Left lobe of liver (tissue), 2 donors: ENCODE measurements around the gene OR2D3. TPM values are rescaled to one million over a fixed set of nuclear protein-coding genes. Genes with fewer than 3 reads are reported as not detected.
"Not testable (repeated sequence)": the region's sequence is repeated elsewhere in the genome, so short reads cannot be mapped to it uniquely, and the experiment has no call there.

Experiments used
- ATAC-seq: fragments of 200-7000 bp; cut with Tn5 transposase; one replicate; pipeline ENCODE4 v1.9.1; 2020; ENCODE audit warnings: mild to moderate bottlenecking, moderate library complexity
- DNase-seq: peaks from one replicate; pipeline ENCODE4 v3.0.0-alpha.2; 2020; ENCODE audit warnings: low spot score
- total RNA-seq: library from RNA; stranded (reverse); gene quantifications from one replicate; pipeline ENCODE4 v1.2.1, GENCODE V29; 2021
- donor health status: DM: no; HTN: no; CAD: no; lungs with moderate emphysema.
- donor health status: DM: no; HTN: yes; CAD: no.

Gene OR2D3, protein sequence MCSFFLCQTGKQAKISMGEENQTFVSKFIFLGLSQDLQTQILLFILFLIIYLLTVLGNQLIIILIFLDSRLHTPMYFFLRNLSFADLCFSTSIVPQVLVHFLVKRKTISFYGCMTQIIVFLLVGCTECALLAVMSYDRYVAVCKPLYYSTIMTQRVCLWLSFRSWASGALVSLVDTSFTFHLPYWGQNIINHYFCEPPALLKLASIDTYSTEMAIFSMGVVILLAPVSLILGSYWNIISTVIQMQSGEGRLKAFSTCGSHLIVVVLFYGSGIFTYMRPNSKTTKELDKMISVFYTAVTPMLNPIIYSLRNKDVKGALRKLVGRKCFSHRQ
- not detected for total RNA-seq

DNA sequence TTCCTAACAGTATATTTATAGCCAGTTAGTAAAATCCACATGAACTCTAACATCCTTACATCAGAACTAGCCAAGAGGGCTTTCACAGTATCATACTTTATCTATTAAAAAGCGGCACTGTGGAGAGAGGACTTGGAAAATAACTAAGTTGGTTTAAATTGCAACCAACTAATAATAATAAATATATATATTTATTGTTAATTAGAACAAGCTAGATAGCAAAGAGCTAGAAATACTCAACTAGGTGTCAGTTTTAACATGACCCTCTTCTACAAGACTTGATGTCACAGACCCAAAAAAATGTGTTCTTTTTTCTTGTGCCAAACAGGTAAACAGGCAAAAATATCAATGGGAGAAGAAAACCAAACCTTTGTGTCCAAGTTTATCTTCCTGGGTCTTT lies at the start of gene OR2D3:
Gene OR2D3 (plus strand): TSS at position 301 of the 400 bp plus-strand sequence. CDS start 0 bp downstream, at position 301.
- ATAC-seq: no peak

DNA sequence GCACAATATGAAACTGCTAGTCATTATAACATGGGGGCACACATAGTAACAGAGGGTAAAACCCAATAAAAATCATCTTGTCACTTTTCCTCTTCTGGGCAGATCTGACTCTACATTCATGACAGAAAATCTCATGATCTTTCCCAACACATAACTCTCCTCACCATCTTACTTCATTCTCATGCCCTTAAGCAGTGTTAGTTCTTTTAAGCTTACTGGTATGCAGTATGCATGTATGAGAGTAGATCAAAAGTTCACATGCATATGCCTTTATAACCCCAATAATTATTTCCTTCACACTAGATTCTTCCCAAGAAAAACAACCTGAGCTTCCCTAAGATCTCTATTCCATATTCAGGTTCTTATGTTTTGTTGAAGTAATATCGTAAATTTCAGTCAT lies 49.5 kb upstream of the OR2D3 start:
- no peak for DNase-seq
- no peak for ATAC-seq

More for the DNA sequence above, at the start of gene OR2D3:
- DNase-seq: no peak

DNA sequence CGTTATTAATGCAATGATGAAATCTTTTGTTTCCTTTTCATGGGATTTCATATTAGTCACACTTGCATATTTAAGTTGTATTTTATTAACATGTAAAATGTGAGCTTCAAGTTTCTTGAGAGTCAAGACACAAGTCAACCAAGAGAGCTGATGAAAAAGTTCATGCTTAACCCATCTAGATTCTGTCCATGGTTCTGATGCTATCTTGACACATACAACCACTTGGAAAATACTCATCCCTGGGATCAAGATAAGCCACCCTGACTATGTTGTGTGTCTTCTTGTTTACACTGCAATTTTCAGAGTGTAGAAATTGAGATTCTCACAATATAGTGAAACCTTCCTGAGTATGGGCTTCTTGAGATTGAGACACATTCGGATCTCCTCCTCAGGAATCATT lies 45.0 kb upstream of the OR2D3 start:
- ATAC-seq (no peak), DNase-seq (no peak)

DNA sequence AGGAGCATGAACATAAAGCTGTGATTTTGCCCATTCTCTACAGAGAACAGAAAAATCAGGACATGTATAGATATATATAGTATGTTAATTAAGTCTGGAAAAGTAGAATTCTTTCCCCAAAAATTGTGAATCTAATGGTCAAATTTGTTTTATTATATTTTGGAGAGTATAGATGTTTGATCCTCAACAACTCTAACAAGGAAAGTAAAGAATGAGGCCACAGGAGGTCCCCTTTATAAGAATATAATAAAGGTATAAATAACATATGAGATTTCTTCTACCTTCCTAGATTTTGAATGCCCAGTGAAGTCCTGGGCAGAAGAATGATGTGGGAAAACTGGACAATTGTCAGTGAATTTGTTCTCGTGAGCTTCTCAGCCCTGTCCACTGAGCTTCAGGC lies 44.5 kb upstream of the OR2D3 start, which contains the start of gene OR10A4:
Gene OR10A4 (plus strand): TSS at position 301 of the 400 bp plus-strand sequence. CDS start 23 bp downstream, at position 324.
- ATAC-seq: no peak

DNA sequence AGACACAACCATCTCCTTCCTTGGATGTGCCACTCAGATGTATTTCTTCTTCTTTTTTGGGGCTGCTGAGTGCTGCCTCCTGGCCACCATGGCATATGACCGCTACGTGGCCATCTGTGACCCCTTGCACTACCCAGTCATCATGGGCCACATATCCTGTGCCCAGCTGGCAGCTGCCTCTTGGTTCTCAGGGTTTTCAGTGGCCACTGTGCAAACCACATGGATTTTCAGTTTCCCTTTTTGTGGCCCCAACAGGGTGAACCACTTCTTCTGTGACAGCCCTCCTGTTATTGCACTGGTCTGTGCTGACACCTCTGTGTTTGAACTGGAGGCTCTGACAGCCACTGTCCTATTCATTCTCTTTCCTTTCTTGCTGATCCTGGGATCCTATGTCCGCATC lies 43.9 kb upstream of the OR2D3 start:
- no peak for ATAC-seq
- DNase-seq: no peak

More for the DNA sequence above, 44.5 kb upstream of the OR2D3 start, which contains the start of gene OR10A4:
- DNase-seq: no peak

DNA sequence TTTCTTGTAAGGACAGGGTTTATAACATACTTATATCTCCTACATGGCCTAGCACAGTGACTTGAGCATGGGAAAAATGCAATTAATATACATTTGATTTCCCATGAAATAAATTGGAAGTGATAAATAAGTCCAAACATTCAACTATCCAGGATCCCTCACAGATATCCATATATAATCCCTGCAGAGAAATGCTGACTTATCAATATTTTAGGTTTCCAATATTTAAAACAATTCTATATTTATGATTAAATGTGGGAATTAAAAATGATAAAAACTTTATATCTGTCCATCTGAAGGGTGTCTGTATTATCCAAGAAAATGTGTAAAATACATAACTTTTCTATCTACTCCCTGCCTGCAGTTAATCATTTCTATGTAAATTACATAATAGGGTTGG lies 38.1 kb upstream of the OR2D3 start:
- DNase-seq (no peak), ATAC-seq (no peak)

DNA sequence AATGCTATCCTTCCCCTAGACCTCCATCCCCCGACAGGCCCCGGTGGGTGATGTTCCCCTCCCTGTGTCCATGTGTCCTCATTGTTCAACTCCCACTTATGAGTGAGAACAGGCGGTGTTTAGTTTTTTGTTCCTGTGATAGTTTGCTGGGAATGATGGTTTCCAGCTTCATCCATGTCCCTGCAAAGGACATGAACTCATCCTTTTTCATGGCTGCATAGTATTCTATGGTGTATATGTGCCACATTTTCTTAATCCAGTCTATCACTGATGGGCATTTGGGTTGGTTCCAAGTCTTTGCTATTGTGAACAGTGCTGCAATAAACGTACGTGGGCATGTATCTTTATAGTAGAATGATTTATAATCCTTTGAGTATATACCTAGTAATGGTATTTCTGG lies 33.1 kb upstream of the OR2D3 start:
- not testable (repeated sequence) for DNase-seq, ATAC-seq

DNA sequence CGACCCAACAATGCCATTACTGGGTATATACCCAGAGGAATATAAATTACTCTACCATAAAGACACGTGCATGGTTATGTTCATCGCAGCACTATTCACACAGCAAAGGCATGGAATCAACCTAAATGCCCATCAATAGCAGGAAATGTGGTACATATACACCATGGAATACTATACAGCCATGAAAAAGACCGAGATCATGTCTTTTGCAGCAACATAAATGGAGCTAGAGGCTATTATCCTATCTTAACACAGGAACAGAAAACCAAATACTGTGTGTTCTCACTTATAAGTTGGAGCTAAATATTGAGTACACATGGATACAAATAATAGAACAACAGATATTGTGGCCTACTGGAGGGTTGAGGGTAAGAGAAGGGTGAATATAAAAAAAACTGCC lies 32.0 kb upstream of the OR2D3 start:
- ATAC-seq (no peak), DNase-seq (no peak)

DNA sequence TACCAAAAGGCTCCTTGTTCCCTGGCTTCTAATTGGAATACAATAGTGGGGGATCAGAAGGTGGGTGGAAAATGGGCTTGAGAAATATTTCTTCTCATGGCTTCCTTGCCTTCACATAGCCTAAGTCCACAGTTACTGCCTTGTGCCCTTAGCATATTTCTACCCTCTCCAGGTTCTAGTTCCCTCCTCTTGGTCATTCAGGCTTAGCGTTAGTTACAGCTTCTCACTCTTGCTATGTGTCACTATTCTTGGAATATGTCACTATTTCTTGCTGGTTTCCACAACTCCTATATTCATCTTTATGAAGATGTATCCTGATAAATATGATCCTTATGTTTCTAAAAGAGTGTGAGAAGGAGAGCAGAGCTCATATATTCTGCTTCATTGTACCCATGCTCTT lies 31.0 kb upstream of the OR2D3 start:
- DNase-seq (no peak), ATAC-seq (no peak)

DNA sequence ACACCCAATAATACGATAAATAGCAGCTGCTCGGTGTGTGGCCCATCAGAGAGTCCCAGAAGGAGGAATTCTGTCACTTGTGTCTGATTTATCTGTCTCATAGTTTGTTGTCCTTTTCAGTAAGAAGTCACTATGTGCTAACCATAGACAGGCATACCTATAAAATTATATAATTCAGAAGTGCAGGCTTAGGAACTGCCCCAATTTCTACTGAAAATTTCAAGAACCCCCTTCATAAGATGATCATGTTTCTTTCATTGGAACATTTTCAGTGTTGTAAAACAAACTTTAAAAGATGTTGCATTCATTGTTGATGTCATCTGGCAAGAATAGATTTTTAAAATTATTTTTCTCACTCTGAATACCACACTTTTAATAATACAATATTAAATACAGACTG lies 28.4 kb upstream of the OR2D3 start, which contains the start of gene OR2D2:
Gene OR2D2 (minus strand): TSS at position 101 of the 400 bp plus-strand sequence. CDS start 0 bp downstream, at position 101.
- ATAC-seq (no peak), DNase-seq (no peak)

DNA sequence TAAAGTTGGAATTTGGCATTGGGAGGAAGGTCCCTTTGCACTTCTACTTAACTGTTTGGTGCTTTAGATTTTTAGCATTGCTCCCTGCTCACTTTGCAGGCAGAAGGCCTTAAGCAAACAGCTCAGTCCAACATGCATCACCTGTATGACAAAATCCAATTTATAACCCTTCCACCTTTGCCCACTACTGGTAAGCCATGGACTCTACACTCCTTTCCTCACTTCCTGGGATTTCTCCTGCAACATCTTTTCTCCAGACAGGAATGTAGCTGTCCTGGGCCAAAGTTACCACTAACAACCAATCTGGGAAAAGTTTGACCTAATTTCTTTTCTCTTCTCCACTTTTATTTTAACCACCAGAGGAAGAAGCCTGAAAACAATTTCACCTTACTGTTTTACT lies 26.7 kb upstream of the OR2D3 start:
- DNase-seq: no peak
- ATAC-seq: no peak

DNA sequence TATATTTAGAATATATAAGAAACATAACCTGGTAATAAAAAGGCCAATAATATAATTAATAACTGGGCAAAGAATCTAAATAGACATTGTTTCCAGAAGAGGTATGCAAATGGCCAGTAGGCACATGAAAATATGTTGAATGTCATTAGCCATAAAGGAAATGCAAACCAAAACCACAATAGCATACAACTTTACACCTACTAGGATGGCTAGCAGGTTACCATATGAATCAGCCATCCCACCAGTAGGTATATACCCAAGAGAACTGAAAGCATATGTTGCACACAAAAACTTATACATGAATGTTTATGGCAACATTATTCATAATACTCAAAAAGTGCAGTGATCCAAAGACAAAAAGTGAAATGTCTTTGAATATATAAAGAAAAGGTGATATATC lies 25.8 kb upstream of the OR2D3 start:
- ATAC-seq: no peak
- DNase-seq: no peak

DNA sequence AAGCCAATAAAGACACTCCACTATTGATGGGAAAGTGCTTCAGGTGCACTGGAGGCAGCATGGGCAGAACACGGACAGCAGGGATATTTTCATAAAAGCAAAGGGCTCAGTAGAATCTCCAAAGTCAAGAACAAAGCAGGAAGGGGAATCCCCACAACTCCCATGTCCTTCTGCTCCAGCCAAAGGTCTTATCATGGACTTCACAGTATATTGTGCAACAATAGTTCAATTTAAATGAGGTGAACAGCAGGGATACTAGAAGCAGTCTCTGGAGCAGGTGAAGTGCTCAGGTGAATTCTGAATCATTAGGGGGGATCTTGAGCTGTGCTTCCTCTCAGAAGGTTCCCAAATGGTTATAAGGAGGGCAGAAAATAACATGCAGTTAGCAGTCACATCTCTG lies 21.9 kb upstream of the OR2D3 start:
- DNase-seq (no peak), ATAC-seq (peak; percentile 63)

DNA sequence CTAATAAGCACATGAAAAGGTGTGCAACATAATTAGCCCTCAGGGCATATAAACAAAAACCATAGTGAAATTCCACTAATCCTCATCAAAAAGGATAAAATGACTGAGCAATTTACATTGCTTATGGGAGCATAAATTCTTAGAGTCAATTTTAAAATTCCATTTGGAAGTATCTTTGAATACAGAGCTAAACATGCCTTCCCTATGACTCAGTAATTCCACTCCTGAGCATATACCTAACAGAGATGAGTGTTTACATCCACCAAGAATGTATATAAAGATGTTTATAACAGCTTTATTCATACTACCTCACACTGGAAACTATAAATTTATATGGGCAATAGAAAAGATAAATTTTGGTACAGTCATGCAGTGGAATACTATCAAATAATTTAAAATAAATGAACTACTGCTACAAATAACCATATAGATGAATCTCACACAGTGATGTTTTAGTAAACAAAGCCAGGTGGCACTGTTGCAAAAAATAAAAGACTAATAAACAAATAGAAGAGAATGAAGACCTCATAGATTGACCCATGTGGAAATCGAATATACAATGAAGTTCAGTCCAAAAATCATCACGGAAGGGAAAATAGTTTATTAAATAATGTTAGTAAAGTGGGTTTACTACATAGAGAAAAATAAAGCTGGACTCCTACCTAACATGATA lies 20.3 kb upstream of the OR2D3 start:
- DNase-seq (no peak), ATAC-seq (no peak)

DNA sequence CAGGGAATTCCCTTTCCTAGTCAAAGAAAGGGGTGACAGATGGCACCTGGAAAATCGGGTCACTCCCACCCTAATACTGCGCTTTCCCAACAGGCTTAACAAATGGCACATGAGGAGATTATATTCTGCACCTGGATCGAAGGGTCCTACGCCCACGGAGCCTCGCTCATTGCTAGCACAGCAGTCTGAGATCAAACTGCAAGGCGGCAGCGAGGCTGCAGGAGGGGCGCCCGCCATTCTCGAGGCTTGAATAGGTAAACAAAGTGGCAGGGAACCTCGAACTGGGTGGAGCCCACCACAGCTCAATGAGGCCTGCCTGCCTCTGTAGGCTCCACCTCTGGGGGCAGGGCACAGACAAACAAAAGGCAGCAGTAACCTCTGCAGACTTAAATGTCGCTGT lies 16.0 kb upstream of the OR2D3 start:
- not testable (repeated sequence) for DNase-seq, ATAC-seq

DNA sequence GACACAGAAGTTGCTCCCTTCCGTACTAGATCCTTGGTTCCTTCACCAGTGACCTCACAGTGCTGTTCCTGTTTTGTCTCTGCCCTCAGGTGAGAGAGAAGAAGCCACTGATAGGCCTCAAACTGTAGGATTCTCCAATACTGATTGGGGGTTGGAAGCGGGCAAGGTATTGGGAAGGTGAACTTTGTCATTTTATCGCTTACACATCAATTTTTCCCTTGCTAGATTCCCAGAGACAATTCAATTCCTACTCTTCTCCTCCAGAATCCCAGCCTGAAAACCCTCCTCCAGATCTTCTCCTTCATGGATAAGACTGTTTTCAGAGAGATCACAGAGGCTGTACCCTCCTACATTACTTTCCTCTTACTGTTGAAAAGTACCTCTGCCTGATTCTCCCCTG lies 9.4 kb upstream of the OR2D3 start:
- ATAC-seq: no peak
- DNase-seq: no peak

DNA sequence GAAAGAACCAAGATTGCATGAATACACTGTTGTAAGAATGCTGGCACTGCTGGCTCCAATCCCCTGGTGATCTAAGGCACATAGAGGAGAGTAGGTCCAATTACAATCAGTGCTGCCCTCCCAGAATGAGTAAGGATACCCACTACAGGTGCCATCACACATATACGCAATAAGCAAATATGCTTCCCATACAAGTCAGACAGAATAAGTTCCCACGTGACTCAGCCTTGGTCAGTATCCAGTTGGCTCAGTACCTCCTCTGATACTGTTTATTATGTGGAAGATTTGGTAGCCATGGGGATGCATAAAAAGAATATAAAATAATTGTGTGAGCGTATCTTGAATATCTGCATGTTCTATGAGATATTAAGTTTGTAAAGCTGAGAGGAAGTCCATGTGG lies 8.9 kb upstream of the OR2D3 start:
- DNase-seq: no peak
- no peak for ATAC-seq

DNA sequence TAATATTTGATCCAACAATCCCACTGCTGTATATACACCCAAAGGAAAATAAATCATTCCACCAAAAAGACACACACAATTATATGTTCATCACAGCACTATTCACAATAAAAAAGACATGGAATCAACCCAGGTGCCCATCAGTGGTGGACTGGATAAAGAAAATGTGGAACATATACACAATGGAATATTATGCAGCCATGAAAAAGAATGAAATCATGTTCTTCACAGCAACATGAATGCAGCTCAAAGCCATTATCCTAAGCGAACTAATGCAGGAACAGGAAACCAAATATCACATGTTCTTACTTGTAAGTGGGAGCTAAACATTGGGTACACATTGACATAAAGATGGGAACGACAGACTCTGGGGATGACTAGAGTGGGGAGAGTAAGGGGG lies 1.1 kb upstream of the OR2D3 start:
- no peak for ATAC-seq
- no peak for DNase-seq

DNA sequence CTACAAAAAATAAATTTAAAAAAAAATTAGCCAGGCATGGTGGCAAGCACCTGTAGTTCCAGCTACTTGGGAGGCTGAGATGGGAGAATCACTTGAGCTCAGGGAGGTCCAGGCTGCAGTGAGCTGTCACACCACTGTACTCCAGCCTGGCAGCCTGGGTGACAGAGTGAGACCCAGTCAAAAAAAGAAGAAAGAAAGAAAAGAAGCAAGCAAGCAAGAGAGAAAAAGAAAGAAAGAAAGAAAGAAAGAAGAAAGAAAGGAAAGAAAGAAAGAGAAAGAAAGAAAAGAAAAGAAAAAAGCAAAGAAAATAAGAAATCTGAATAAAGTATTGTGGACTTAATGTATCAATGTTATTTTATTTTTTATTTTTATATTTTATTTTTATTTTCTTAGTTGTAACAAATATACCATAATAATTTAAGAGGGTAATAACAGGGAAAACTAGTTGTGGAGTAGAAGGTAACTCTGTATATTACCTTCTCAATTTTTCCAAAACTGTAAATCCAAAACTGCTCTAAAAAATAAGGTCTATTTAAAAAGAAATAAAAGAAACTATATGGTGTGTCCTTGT lies 4.3 kb downstream of the OR2D3 start:
- DNase-seq: no peak
- no peak for ATAC-seq

DNA sequence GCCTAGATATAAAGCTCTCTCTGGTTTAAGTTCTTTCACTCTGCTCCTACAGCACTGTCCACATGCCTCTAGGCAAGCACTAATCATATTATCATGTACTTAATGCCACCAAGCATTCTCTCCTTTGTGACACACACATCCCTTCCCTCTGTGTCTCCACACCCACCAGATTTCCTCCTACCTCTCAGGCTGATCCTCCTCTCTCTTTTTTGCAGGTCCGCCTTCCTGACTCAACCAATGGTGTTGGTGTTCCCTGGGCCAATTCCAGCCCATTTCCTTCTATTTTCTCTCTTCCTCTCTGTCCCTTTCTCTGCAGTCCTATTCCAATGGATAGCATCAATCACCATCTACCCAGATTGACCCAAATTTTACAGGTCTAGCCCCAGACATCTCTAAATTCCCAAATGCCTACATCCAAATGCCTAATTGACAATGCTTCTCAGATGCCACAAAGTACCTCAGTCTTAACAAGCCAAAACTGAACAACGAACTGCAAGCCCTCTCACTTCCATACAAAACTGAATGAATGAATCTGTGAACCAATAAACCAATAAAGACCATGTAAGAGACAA lies 4.9 kb downstream of the OR2D3 start:
- DNase-seq (no peak), ATAC-seq (no peak)

DNA sequence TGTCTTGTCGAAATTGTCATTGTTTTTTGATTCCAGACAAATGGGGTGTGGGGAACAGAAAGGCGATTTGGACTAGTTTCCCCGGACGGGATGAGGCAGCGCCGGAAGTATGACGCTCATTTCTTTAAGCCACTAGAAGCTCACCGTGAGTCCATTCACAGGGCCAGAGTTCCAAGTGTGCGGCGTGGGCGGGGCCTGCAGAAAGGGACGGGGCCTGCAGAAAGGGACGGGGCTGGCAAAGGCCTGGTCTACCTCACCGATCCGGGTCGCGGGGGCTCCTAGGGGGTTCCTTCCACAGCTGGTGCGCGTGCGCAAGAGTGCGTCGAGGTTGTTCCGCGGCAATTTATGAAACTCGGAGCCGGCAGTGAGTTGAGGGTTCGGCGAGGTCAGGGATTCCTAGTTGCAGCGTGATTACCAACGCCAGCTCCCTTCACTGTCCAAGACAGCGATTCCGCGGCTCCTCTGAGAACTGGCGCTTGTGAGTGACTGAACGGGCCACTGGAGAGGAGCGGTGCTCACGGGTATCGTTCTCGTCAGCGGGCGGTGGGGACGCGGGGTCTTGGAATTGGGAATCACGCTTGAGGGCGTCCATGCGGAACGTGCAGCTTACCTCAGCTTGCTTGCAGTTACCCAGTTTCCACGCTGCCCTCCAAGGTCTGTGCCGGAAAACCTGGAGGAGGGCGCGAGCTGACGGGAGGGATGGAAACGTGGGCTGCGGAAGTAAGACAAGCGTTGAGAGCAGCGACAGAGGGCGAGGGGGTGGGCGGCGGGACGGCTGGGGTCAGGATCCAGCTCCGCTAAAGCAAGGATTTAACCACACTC lies 5.6 kb downstream of the OR2D3 start, which contains the start of gene ZNF215:
Gene ZNF215 (plus strand): TSS at position 219 of the 822 bp plus-strand sequence. CDS start 5,847 bp downstream, outside the sequence.
- DNase-seq: no peak
- ATAC-seq: peak; percentile 75
